ENCODE results near the gene CNPY1. TPM values are rescaled to one million over a fixed set of nuclear protein-coding genes. Genes with fewer than 3 reads are reported as not detected.

The CNPY1 gene
- total RNA-seq, 1 experiment from 2014 or later: not detected

- Histone ChIP-seq H3T11ph (ENCODE audit: low read length) (no peak overlapping the region), H2BK12ac (ENCODE audit: insufficient read length, low read depth, low read length) (no peak overlapping the region), H2BK5ac (ENCODE audit: insufficient read length, low read length) (no peak overlapping the region), H2AFZ (ENCODE audit: low read length) (no peak overlapping the region), H3K4ac (ENCODE audit: low read depth, low read length) (no peak overlapping the region), H3K14ac (ENCODE audit: insufficient read depth, low read length) (no peak overlapping the region), H3K9me3 (ENCODE audit: control insufficient read depth, low read depth, low read length) (no peaks in the 10 kb centered on the region), H3K18ac (ENCODE audit: insufficient read length, low read depth, low read length) (peak overlapping the region; percentile 24), H2BK120ac (ENCODE audit: low read depth, low read length, poor library complexity, severe bottlenecking) (no peak overlapping the region), H3K27ac (ENCODE audit: insufficient read length, low read depth, low read length) (no peak overlapping the region), H3K27me3 (ENCODE audit: insufficient read depth, low read length) (peaks cover 70% of the 10 kb centered on the region), H2BK20ac (ENCODE audit: low read depth, low read length, poor library complexity, severe bottlenecking) (no peak overlapping the region), H4K8ac (replicated peaks; ENCODE audit: insufficient read length, low read depth, low read length) (no peak overlapping the region), H3K23ac (ENCODE audit: insufficient read length, low read depth, low read length) (no peak overlapping the region), H2BK15ac (ENCODE audit: low read depth, low read length) (no peak overlapping the region), H4K91ac (ENCODE audit: insufficient read length, low read depth, low read length) (no peak overlapping the region), H3K23me2 (ENCODE audit: insufficient read length, low read depth, low read length, poor library complexity, severe bottlenecking) (peaks cover 5% of the 10 kb centered on the region), H3K79me2 (ENCODE audit: insufficient read depth, low read length) (no peaks in the 10 kb centered on the region), H3K79me1 (ENCODE audit: insufficient read depth, low read depth, low read length, poor library complexity, severe bottlenecking) (no peaks in the 10 kb centered on the region), H3K4me1 (ENCODE audit: insufficient read depth, low read length) (peaks cover 2% of the 10 kb centered on the region), H3K4me2 (ENCODE audit: insufficient read depth, insufficient read length, low read length) (peak overlapping the region; percentile 31), H2AK5ac (ENCODE audit: insufficient read length, low read length) (no peak overlapping the region), H3K9ac (ENCODE audit: extremely low read depth, insufficient read length, low read length) (no peak overlapping the region), H3K56ac (ENCODE audit: insufficient read length, low read depth, low read length) (no peak overlapping the region), H4K20me1 (ENCODE audit: control insufficient read depth, insufficient read depth, insufficient read length) (peaks cover 4% of the 10 kb centered on the region), H4K5ac (ENCODE audit: insufficient read length, low read depth, low read length) (no peak overlapping the region)
- peak; percentile 58 for TF ChIP-seq CTCF (conservative IDR thresholded peaks at IDR 0.05)
- peak; percentile 87 for DNase-seq
- Mint-ChIP-seq H3K27me3 (ENCODE audit: low read depth) (peaks cover 100% of the 10 kb centered on the region), H3K36me3 (ENCODE audit: insufficient read depth in 1 of 3, low read depth in 3 of 3) (no peaks in the 10 kb centered on the region), H3K4me3 (peak overlapping the region; percentile 64 to 82), H3K4me1 (peaks cover 23 to 37% of the 10 kb centered on the region in 2 experiments), H3K9me3 (peaks cover 2 to 15% of the 10 kb centered on the region in 2 experiments; a peak in 2 of 5 replicates), H3K27ac (0 out of 7 replicates have a peak overlapping the region, but pooled peaks of 1 of the 3 experiments have one; percentile 48)
- no CpG with 5 or more reads among the region's 68 CpGs for WGBS (ENCODE audit: extremely low coverage, insufficient read length, low lambda C conversion rate)
Measured at GRCh38 chr7:155509725-155510551, 36.4 kb downstream of the CNPY1 start.

All from H9 (cell line).